ENCODE results near the gene DMAC1.
A peak's percentile ranks its signal among the peaks of the same experiment; 100 is the strongest.

Gene DMAC1

GRCh38 chr9:7799234-7799943 lies at the start of gene DMAC1:
DMAC1 (minus strand) TSS chr9:7799778; CDS start chr9:7799734, 44 bp downstream.
- peak; percentile 50 to 67 for DNase-seq (ENCODE audit: extremely low read depth in 1 of 2, low read depth in 1 of 2)

GRCh38 chr9:7849362-7849761 lies 49.8 kb upstream of the DMAC1 start:
- no peak for DNase-seq (ENCODE audit: extremely low read depth in 1 of 2, low read depth in 1 of 2)

GRCh38 chr9:7848498-7848897 lies 48.9 kb upstream of the DMAC1 start:
- DNase-seq (ENCODE audit: extremely low read depth in 1 of 2, low read depth in 1 of 2): no peak

- DNase-seq (ENCODE audit: extremely low read depth in 1 of 2, low read depth in 1 of 2): no peak
Measured at GRCh38 chr9:7844242-7844641, 44.7 kb upstream of the DMAC1 start.

- no peak for DNase-seq (ENCODE audit: extremely low read depth in 1 of 2, low read depth in 1 of 2)
Measured at GRCh38 chr9:7841831-7842230, 42.3 kb upstream of the DMAC1 start.

- DNase-seq (ENCODE audit: extremely low read depth in 1 of 2, low read depth in 1 of 2): no peak
Measured at GRCh38 chr9:7834531-7834930, 35.0 kb upstream of the DMAC1 start.

GRCh38 chr9:7828334-7828733 lies 28.8 kb upstream of the DMAC1 start:
- DNase-seq (ENCODE audit: extremely low read depth in 1 of 2, low read depth in 1 of 2): no peak

GRCh38 chr9:7827792-7828191 lies 28.2 kb upstream of the DMAC1 start:
- DNase-seq (ENCODE audit: extremely low read depth in 1 of 2, low read depth in 1 of 2): no peak

GRCh38 chr9:7827056-7827455 lies 27.5 kb upstream of the DMAC1 start:
- no peak for DNase-seq (ENCODE audit: extremely low read depth in 1 of 2, low read depth in 1 of 2)

- no peak for DNase-seq (ENCODE audit: extremely low read depth in 1 of 2, low read depth in 1 of 2)
Measured at GRCh38 chr9:7823651-7824050, 24.1 kb upstream of the DMAC1 start.

GRCh38 chr9:7819984-7820383 lies 20.4 kb upstream of the DMAC1 start:
- DNase-seq (ENCODE audit: extremely low read depth in 1 of 2, low read depth in 1 of 2): no peak

- no peak for DNase-seq (ENCODE audit: extremely low read depth in 1 of 2, low read depth in 1 of 2)
Measured at GRCh38 chr9:7816021-7816420, 16.4 kb upstream of the DMAC1 start.

- no peak for DNase-seq (ENCODE audit: extremely low read depth in 1 of 2, low read depth in 1 of 2)
Measured at GRCh38 chr9:7813030-7813429, 13.5 kb upstream of the DMAC1 start.

GRCh38 chr9:7811677-7812076 lies 12.1 kb upstream of the DMAC1 start:
- DNase-seq (ENCODE audit: extremely low read depth in 1 of 2, low read depth in 1 of 2): no peak

GRCh38 chr9:7802666-7803065 lies 3.1 kb upstream of the DMAC1 start:
- DNase-seq (ENCODE audit: extremely low read depth in 1 of 2, low read depth in 1 of 2): no peak

- DNase-seq (ENCODE audit: extremely low read depth in 1 of 2, low read depth in 1 of 2): no peak
Measured at GRCh38 chr9:7799944-7800285, 337 bp upstream of the DMAC1 start.

- no peak for DNase-seq (ENCODE audit: extremely low read depth in 1 of 2, low read depth in 1 of 2)
Measured at GRCh38 chr9:7794196-7794595, 5.4 kb downstream of the DMAC1 start.

- no peak for DNase-seq (ENCODE audit: extremely low read depth in 1 of 2, low read depth in 1 of 2)
Measured at GRCh38 chr9:7791394-7791793, 8.2 kb downstream of the DMAC1 start.

- DNase-seq (ENCODE audit: extremely low read depth in 1 of 2, low read depth in 1 of 2): no peak
Measured at GRCh38 chr9:7790819-7791182, 8.8 kb downstream of the DMAC1 start.

GRCh38 chr9:7790022-7790818 lies 9.4 kb downstream of the DMAC1 start:
- DNase-seq (ENCODE audit: extremely low read depth in 1 of 2, low read depth in 1 of 2): no peak

GRCh38 chr9:7788772-7789171 lies 10.8 kb downstream of the DMAC1 start:
- no peak for DNase-seq (ENCODE audit: extremely low read depth in 1 of 2, low read depth in 1 of 2)

- no peak for DNase-seq (ENCODE audit: extremely low read depth in 1 of 2, low read depth in 1 of 2)
Measured at GRCh38 chr9:7785813-7786212, 13.8 kb downstream of the DMAC1 start.

GRCh38 chr9:7784472-7784871 lies 15.1 kb downstream of the DMAC1 start:
- no peak for DNase-seq (ENCODE audit: extremely low read depth in 1 of 2, low read depth in 1 of 2)
